Measurements from ENCODE around the gene C2orf92.
"Not testable (repeated sequence)": the region's sequence is repeated elsewhere in the genome, so short reads cannot be mapped to it uniquely, and the experiment has no call there.

Gene C2orf92

GRCh38 chr2:97695744-97696143, 26.2 kb downstream of the C2orf92 start:
- no peak for DNase-seq

DNA sequence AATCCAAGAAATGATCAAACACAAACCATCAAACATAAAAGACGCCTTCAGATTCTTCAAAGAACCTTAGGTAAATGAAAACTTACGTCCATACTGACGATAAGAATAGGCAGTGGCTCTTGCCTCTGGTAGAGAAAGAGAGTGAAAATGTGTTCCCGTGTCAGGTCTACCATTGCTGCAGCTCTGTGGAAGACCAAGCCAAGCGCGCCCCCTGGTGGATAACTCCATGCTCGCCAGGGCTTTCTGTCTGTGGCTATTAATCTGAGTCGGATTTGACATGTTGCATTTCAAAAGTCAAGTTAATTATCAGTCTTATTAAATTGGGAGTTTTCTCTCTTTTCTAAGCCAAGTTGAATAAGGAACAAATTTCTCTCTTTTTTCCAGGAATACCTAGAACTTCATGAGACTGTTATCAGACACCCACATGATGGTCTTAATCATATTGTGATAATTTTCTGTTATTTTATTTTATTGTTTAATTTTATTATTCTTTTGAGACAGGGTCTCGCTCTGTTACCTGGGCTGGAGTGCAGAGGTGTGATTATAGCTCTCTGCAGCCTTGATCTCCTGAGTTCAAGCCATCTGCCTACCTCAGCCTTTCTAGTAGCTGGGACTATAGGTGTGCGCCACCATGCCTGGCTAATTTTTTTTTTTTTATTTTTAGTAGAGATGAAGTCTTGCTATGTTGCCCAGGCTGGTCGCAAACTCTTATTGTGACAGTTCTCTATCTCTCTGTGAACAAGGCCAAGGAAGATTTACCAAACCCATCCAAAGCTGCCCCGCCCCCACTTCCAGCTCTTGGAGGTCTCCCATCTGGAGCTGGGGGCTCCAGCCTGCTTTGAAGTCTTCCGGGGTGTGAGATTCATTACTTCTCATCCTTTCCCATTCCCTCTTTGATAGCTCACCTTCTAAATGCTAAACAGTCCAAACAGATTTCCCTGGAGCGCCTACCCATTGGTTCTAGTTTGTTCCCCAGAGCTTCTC, 28.0 kb downstream of the C2orf92 start:
- peak; percentile 11 to 76 for DNase-seq

DNA sequence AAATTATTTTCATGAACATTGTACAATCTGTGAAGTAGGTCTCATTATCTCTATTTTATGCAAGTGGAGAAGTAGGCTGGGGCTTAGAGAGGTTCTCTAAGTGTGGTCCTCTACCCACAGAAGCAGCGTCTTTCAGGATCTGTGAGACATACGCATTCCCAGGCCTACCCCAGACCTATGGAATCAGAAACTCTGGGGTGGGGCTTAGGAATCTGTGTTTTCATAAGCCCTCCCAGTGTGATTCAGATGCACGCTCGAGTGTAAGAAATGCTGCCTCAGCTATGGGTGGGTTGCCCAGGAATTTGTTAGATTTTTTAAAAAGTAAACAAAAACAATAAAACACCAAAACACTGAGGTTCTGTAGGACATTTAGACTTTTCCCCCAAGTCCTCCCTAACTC, 29.0 kb downstream of the C2orf92 start:
- no peak for DNase-seq

GRCh38 chr2:97699765-97700444, 30.4 kb downstream of the C2orf92 start:
- peak; percentile 29 to 57 for DNase-seq

GRCh38 chr2:97701186-97701585, 31.7 kb downstream of the C2orf92 start:
- no peak for DNase-seq

DNA sequence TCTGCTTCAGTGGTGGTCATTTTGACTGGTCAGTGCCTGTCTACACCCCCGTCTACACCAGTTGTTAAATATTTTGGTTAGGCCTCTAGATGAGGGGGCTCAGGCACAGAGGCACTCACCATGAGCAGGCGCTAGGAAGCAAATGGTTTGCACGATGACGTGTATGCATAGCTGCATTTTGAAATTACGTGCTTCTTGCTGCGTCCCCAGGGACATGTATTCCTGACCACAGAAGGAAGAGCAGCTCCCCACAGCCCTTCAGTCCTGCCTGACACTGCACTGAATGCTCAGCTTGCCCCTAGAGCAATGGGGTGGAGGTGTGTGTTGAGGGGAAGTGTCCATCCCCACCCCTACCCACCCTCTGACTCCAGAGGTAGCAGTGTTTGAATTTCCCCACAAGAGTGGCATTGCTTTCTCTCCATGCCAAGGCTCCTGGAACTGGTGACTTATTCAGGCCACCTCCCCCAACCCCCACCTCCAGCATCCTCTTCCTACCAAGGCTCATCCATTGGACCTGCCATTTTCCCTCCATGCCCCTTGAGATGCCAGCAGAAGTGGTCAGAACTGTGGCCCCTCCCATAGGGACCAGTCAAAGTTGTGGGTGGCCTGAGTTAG, 32.4 kb downstream of the C2orf92 start:
- no peak for DNase-seq

GRCh38 chr2:97702731-97703470, 33.4 kb downstream of the C2orf92 start:
- no peak for DNase-seq

DNA sequence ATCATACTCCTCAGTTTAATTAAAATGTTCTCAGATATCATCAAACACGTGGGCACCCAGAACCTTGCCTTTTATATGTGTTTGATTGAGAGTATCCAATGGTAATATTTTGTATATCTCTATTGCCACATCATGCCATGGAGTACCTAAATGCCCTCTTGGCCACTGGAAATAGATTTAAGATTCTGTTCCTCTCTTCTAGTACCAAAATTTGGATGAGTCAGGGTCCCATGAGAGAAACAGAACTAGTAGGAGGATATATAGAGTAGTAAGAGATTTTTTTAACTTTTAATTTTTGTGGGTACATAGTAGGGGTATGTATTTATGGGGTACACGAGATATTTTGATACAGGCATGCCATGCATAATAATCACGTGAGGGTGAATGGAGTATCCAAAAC, 34.2 kb downstream of the C2orf92 start:
- DNase-seq: no peak

- DNase-seq: no peak
Measured at GRCh38 chr2:97704989-97705388, 35.5 kb downstream of the C2orf92 start.

DNA sequence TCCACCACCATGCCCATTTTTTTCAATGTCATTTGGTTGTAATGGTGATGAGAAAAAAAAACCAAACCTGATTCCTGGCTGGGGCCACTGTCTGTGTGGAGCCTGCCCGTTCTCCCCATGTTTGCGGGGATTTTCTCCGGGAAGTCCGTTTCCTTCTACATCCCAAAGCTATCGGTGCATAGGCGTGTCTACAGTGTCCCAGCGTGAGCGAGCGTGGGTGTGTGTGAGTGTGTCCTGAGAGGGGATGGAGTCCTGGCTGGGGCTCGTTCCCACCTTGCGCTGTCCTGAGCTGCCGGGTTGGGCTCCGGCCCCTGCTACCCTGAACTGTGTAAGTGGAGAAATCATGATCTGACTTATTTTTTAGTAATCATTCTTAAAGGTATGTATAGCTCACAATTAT, 36.6 kb downstream of the C2orf92 start:
- no peak for DNase-seq

GRCh38 chr2:97706708-97707345, 37.3 kb downstream of the C2orf92 start:
- DNase-seq: no peak

GRCh38 chr2:97707362-97708047, 38.0 kb downstream of the C2orf92 start:
- no peak for DNase-seq

DNA sequence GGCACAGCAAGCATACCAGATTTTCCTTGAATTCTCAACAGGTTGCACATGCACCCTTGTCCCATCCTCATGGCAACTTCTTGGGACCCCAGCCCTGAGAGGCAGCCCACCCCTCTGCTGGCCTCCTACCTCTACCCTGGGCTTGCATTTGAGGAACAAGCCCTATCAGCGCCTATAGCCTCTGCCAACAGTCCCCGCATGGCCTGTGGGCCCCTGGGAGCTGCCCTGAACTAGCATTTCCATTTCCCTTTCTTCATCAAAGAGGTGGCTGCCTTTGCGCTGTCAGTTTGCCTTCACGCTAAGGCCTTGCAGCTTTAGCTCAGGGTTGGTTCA, 38.5 kb downstream of the C2orf92 start:
- DNase-seq: no peak

DNA sequence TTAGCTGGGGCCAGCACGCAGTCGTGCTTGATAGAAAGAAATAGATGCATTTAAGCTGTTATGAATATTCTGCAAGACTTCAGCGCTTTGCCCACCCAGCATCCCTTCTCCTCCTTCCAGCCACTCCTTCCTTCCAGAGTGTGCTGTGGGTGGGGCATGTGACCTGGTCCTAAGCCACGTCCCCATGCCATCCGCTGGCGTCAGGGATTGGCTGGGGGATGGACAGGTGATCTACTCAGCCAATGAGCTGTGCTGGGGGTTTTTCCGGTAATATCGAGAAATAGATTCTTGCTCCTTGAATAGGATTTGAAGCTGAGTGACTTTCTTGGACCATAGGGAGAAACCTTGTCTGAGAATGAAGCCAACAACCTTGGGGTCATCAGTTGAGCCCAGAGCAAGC, 39.1 kb downstream of the C2orf92 start:
- no peak for DNase-seq

DNA sequence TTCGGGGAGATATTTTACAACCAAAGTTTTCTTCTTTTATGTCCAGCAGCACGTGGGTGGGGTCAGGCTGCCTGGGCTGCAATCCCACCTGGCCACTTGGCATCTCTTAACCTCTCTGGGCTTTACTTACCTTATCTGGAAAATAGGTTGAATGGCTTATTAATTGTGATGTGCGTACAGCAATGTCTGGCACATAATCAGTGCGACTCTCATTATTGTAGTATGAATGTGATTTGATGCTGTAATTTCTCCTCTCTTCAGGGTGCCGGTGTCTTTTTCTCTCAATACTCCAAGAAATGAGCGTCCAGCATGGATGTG, 41.8 kb downstream of the C2orf92 start:
- no peak for DNase-seq

- not testable (repeated sequence) for DNase-seq
Measured at GRCh38 chr2:97712175-97712574, 42.7 kb downstream of the C2orf92 start.

GRCh38 chr2:97712693-97713295, 43.3 kb downstream of the C2orf92 start:
- no peak for DNase-seq

- no peak for DNase-seq
Measured at GRCh38 chr2:97713296-97714083, 44.0 kb downstream of the C2orf92 start, which contains the start of gene ZAP70. TSS of gene ZAP70 (plus strand) at chr2:97713576. CDS start at chr2:97724037, 10,461 bp downstream.

- DNase-seq: no peak
Measured at GRCh38 chr2:97714084-97714949, 44.8 kb downstream of the C2orf92 start.

All from NCI-H524 (cell line).